Fibroblast of skin of abdomen (primary cell): ENCODE data around the gene TUBGCP6.
"Not testable (repeated sequence)": the region's sequence is repeated elsewhere in the genome, so short reads cannot be mapped to it uniquely, and the experiment has no call there.

ENCODE experiments used
- DNase-seq: peaks from one replicate; pipeline ENCODE4 v3.0.0-alpha.2; 2013

The TUBGCP6 gene

GRCh38 chr22:50178871-50179869, 65.7 kb downstream of the TUBGCP6 start:
- DNase-seq: no peak

- no peak for DNase-seq
Measured at GRCh38 chr22:50178471-50178864, 66.4 kb downstream of the TUBGCP6 start.

GRCh38 chr22:50177537-50178470, 67.0 kb downstream of the TUBGCP6 start:
- no peak for DNase-seq

- no peak for DNase-seq
Measured at GRCh38 chr22:50176850-50177536, 67.8 kb downstream of the TUBGCP6 start.

DNA sequence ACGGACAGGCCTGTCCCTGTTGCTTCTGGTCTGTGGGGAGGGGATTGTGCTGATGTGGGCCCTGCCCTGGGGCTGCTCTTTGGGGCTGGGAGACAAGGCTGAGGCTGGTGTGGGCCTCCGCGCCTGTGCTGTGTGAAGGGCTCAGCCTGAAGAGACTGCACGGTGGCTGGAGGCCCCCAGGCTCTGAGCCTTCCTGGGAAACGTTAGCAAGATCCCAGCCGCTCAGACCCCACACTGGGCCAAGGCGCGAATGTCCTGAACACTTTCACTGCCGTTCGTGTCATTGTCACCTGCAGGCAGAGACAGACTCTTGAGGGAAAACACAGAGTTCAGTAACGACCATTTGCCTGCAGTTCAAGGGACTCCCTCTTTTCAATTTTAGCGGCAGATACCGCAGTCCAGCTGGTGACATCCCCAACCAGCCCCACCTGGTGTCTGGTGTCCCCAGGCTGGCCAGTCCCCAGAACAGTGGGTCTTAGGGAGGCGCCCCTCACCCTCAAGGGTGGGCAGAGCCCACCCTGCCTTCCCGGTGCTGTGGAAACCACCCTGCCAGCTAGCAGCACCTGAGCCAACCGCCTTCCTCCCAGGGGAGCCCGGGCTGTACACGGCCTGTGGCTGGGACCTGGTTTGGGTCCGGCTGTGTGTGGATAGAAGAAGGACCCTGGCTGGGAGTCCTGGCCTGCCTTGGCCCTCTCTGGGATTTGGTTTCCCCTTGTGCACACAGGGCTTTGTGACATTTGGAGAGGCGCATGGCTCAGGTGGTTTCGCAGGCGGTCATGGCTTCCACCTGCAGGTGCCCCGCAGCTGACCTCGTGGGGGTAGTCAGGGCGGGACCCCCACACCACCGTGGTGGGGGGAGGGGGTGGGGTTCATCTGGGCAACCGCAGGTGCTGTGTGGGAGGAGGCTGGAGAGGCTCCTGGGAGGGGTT, 68.6 kb downstream of the TUBGCP6 start:
- no peak for DNase-seq

- no peak for DNase-seq
Measured at GRCh38 chr22:50175191-50175461, 69.7 kb downstream of the TUBGCP6 start.

GRCh38 chr22:50174382-50175190, 70.2 kb downstream of the TUBGCP6 start:
- DNase-seq: no peak

DNA sequence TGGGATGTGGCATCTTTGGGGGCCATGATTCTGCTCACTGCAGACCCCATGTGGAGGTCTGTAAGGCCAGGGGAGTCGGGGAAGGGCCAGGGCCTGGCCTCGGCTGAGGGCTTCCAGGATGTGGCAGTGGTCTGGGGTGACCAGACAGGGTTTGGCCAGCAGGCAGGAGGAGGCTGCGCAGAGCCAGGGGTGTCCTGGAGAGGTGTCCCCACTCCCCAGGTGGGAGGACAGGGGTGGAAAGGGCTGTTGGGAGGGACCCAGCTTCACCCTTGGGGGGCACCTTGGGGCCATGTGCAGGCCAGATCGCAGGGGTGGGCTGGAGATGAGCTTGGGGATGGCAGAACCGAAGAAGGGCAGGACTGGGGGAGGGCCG, 70.9 kb downstream of the TUBGCP6 start:
- no peak for DNase-seq

- DNase-seq: no peak
Measured at GRCh38 chr22:50173311-50173982, 71.4 kb downstream of the TUBGCP6 start.

- no peak for DNase-seq
Measured at GRCh38 chr22:50171965-50172421, 72.8 kb downstream of the TUBGCP6 start.

GRCh38 chr22:50171319-50171964, 73.4 kb downstream of the TUBGCP6 start:
- DNase-seq: no peak

DNA sequence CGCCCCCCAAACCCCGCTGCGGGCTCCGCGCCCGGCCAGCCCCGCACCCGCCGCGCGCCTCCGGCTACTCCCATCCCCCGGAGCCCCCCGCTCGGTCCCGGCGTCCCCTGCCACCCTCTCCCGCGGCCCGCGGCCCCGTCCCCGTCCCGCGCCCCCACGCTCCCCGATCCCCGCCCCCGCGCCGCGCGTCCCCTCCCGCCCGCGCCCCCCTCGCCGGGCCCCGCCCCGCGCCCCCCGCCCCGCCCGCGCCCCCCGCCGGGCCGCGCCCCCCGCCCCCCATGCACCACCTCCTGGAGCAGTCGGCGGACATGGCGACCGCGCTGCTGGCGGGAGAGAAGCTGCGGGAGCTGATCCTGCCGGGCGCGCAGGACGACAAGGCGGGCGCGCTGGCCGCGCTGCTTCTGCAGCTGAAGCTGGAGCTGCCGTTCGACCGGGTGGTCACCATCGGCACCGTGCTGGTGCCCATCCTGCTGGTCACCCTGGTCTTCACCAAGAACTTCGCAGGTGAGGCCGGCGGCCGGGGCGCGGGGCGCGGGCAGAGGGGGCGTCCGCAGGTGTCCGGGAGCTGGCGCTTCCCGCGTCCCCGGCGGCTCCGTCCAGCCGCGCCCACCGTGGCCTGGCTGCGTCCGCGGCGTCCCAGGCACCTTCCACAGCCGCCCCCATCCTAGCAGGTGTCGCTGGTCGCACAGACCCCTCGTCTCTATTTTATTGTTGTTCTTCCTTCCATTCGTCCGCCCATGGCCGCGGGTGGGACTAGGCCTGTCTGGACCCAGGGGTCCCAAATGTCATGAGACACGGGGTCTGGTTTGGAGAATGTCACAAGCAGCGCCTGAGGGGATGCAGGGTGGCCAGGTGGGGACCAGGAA, 74.1 kb downstream of the TUBGCP6 start, which contains the start of gene PANX2:
PANX2 (plus strand) TSS at position 279 of the 866 bp plus-strand sequence; CDS start at position 279, 0 bp downstream.
- DNase-seq: no peak

GRCh38 chr22:50169774-50170341, 75.0 kb downstream of the TUBGCP6 start:
- DNase-seq: no peak

GRCh38 chr22:50169181-50169759, 75.6 kb downstream of the TUBGCP6 start:
- no peak for DNase-seq

GRCh38 chr22:50168490-50169180, 76.2 kb downstream of the TUBGCP6 start:
- not testable (repeated sequence) for DNase-seq

DNA sequence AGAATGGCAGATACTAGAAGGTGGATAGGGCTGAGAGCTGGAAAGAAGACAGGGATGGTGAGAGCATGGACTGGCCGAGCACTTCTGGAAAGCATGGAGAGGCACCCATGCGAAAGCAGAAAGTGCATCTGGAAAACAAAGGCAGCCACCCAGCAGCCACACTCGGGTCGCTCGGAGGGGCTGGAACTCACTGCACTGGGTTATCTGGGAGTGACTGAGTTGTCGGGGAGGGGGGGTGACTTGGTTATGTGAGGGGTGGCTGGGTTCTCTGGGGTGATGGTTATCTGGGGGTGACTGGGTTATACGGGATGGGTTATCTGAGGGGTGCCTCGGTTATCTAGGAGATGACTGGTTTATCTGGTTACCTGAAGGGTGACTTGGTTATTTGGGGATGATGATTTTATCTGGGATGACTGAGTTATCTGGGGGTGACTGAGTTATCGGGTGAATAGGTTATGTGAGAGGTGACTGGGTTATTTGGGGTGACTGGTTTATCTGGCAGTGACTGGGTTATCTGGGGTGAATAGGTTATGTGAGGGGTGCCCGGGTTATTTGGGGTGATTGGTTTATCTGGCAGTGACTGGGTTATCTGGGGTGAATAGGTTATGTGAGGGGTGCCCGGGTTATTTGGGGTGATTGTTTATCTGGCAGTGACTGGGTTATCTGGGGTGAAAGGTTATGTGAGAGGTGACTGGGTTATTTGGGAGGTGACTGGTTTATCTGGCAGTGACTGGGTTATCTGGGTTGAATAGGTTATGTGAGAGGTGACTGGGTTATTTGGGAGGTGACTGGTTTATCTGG, 76.9 kb downstream of the TUBGCP6 start:
- DNase-seq: no peak
